ENCODE results near the gene TIMM17A.

DNA sequence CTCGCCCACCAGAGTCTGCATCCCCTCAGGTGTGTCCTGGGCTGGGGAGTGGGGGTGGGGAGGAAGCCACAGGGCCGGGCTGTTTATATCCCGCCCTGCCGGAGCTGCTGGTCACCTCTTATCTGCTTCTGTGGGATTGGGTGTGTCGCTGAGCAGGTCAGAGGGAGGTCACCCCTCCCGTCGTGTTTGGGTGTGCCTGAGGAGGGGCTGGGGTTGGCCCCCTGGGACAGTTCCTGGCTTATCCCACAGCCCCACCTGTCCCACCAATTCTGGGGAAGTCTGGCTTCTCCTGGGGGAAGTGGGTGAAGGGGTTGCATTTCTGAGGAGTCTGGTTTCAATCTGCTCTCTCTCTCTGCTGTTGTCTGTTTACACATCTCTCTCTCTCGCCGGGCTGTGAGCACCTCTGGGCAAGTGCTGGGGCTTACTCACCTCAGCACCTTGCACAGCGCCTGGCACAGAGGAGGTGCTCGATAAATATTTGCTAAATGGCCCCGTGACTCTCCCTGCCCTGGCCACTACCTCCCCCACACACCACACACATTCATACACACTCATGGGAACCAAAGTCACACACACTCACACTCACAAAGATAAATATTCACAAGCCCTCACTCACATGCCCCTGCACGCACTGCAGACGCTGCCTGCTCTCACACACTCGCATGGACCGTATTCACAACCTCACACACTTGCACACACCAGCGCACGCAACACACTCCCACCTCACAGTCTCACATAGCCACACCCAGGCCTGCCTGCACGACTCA lies 63.3 kb downstream of the TIMM17A start:
- no peak for TF ChIP-seq POLR2A (IDR thresholded peaks at IDR 0.05; ENCODE audit: low read depth, low read length)
- no peak for TF ChIP-seq TAF1 (IDR thresholded peaks at IDR 0.05; ENCODE audit: borderline replicate concordance, low read depth, low read length)
